Cardiac muscle cell (in vitro differentiated cells and primary cell): ENCODE results near the gene WDPCP. TPM values are rescaled to one million over a fixed set of nuclear protein-coding genes. Genes with fewer than 3 reads are reported as not detected.
"Not testable (repeated sequence)": the region's sequence is repeated elsewhere in the genome, so short reads cannot be mapped to it uniquely, and the experiment has no call there.

Experiments used
- DNase-seq, 2 donors: peaks; one replicate each; pipeline versions ENCODE4 v3.0.0 to v3.0.0-alpha.2; 2010 to 2017; ENCODE audit warnings: low read depth in 1 of 2, low spot score in 1 of 2
- H3K27ac ChIP-seq: fragments of 200-600 bp; sonication (generic); 2 replicates; pipeline ENCODE4 v1.5.1; 2016
- H3K27me3 ChIP-seq: fragments of 200-600 bp; sonication (generic); 2 replicates; pipeline ENCODE4 v1.6.0; 2016; ENCODE audit warnings: control low read depth
- H3K36me3 ChIP-seq: fragments of 200-600 bp; sonication (generic); 2 replicates; pipeline ENCODE4 v1.5.1; 2016; ENCODE audit warnings: control low read depth
- H3K4me1 ChIP-seq: fragments of 200-600 bp; sonication (generic); 2 replicates; pipeline ENCODE4 v1.8.1; 2017; ENCODE audit warnings: low read depth, mild to moderate bottlenecking, mixed run types
- H3K4me3 ChIP-seq: fragments of 200-600 bp; sonication (generic); 2 replicates; pipeline ENCODE4 v1.5.1; 2016; ENCODE audit warnings: mild to moderate bottlenecking
- H3K9me3 ChIP-seq: fragments of 200-600 bp; sonication (generic); 2 replicates; pipeline ENCODE4 v1.5.1; 2017; ENCODE audit warnings: low read depth, mild to moderate bottlenecking, control low read depth
- CTCF ChIP-seq: IDR thresholded peaks from 2 replicates; pipeline ENCODE4 v1.5.1; 2012; ENCODE audit warnings: low read depth, mild to moderate bottlenecking, low read length
- polyA plus RNA-seq: library from polyadenylated mRNA; unstranded; fragments of >200 nt; fragmentation: Nextera tagmentation; extraction: Ambion mirVana; gene quantifications from 2 replicates; pipeline ENCODE4 v1.2.1, GENCODE V29; 2016
- total RNA-seq: library from RNA; depleted of rRNA; stranded (reverse); fragments of >200 nt; gene quantifications from 2 replicates; pipeline ENCODE4 v1.2.3, GENCODE V29; 2016

The WDPCP gene
- total and polyA plus RNA-seq, 2 experiments from 2014 or later, result 6.7 to 9.2 TPM

- Histone ChIP-seq H3K27me3 (no peaks in the 10 kb centered on the region), H3K4me3 (no peak overlapping the region), H3K9me3 (no peaks in the 10 kb centered on the region), H3K36me3 (no peaks in the 10 kb centered on the region), H3K27ac (no peak overlapping the region), H3K4me1 (no peaks in the 10 kb centered on the region)
- peak; percentile 37 for TF ChIP-seq CTCF
- no peak for DNase-seq
Observed at GRCh38 chr2:63078852-63079606, 509.2 kb downstream of the WDPCP start.

DNA sequence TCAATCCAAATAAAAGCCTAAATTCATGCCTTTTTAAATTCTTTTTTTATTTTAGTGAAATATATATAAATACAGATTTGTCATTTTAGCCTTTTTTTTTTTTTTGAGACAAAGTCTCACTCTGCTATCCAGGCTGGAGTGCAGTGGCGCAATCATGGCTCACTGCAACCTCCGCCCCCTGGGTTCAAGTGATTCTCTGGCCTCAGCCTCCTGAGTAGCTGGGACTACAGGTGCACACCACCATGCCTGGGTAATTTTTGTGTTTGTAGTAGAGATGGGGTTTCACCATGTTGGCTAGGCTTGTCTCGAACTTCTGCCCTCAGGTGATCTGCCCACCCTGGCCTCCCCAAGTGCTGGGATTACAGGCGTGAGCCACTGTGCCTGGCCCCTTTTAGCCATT lies 513.9 kb downstream of the WDPCP start:
- not testable (repeated sequence) for H3K9me3 ChIP-seq, H3K36me3 ChIP-seq, H3K4me1 ChIP-seq, H3K27ac ChIP-seq, DNase-seq, H3K4me3 ChIP-seq, H3K27me3 ChIP-seq

- Histone ChIP-seq H3K36me3 (no peaks in the 10 kb centered on the region), H3K27me3 (peaks cover 4% of the 10 kb centered on the region), H3K27ac (no peak overlapping the region), H3K9me3 (no peaks in the 10 kb centered on the region), H3K4me1 (no peaks in the 10 kb centered on the region), H3K4me3 (no peak overlapping the region)
- no peak for DNase-seq
- TF ChIP-seq CTCF, result no peak
Observed at GRCh38 chr2:63073994-63074393, 514.3 kb downstream of the WDPCP start.

GRCh38 chr2:63071664-63072063 lies 516.6 kb downstream of the WDPCP start:
- no peak for DNase-seq
- no peak overlapping the region for H3K4me3 ChIP-seq
- no peaks in the 10 kb centered on the region for H3K9me3 ChIP-seq
- H3K27ac ChIP-seq, result no peak overlapping the region
- TF ChIP-seq CTCF, result no peak
- H3K4me1 ChIP-seq, result no peaks in the 10 kb centered on the region
- no peaks in the 10 kb centered on the region for H3K36me3 ChIP-seq
- peaks cover 14% of the 10 kb centered on the region for H3K27me3 ChIP-seq

Other genes starting within 250 kb of the WDPCP start
- 668 and 903 TPM in 2 replicates for gene MDH1, start 486 bp upstream of the WDPCP start, total RNA-seq
- gene MDH1, start 486 bp upstream of the WDPCP start, polyA plus RNA-seq, result 1,163 and 1,373 TPM in 2 replicates